Nephron progenitor cell (in vitro differentiated cells): ENCODE results near the gene LGALS4.
A peak's percentile ranks its signal among the peaks of the same experiment; 100 is the strongest.

Source experiments
- DNase-seq: peaks from one replicate; pipeline ENCODE4 v3.0.0; 2021
- H3K27ac Mint-ChIP-seq: 2 replicates; pipeline ENCODE4 v1.8.0; 2021; ENCODE audit warnings: mild to moderate bottlenecking, moderate library complexity, mixed read lengths
- H3K27me3 Mint-ChIP-seq: 2 replicates; pipeline ENCODE4 v1.8.0; 2021; ENCODE audit warnings: mild to moderate bottlenecking, low read depth, mixed read lengths; ENCODE audit not compliant: poor library complexity
- H3K36me3 Mint-ChIP-seq: 2 replicates; pipeline ENCODE4 v1.8.0; 2021; ENCODE audit warnings: low read depth, mixed read lengths
- H3K4me1 Mint-ChIP-seq: 2 replicates; pipeline ENCODE4 v1.8.0; 2021; ENCODE audit warnings: mixed read lengths
- H3K4me3 Mint-ChIP-seq: 2 replicates; pipeline ENCODE4 v1.8.0; 2021; ENCODE audit warnings: mild to moderate bottlenecking, moderate library complexity, mixed read lengths
- H3K9me3 Mint-ChIP-seq: 2 replicates; pipeline ENCODE4 v1.8.0; 2021; ENCODE audit warnings: mild to moderate bottlenecking, moderate library complexity, mixed read lengths
- TF ChIP-seq, protein P1 (sequence below): fragments of 200-600 bp; sonication (generic); IDR thresholded peaks from 2 replicates; pipeline ENCODE4 v1.5.0; 2021; ENCODE audit warnings: antibody characterized with exemption

LGALS4 gene

DNA sequence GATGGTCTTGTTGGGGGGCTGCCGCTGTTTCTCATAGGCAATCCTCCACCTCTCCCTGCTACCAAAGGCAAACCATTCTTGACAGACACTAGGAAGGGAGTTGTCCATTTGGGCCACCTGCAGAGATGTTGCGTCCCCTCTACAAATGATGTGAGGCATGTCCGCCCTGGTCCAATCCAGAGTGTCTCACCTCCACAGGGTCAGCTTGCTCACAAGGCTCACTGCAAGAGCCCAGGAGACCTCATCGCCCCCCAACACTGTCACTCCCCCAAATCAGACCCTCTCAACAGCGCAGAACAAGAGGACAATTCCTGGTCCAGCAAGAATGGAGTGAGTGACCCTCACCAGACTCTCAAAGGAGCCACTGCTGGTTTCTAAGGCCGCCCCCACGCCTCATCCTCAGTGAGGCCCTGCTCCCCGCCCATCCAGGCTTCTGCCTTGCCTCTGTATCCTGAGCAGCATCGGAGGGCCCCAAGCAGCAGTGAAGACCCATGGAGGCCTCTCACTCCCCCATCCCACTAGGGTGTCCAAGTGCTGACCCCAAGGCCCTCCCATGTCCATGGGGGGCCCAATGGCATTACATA lies 30.5 kb upstream of the LGALS4 start:
- H3K4me3 Mint-ChIP-seq: no peak overlapping the region
- peaks cover 7% of the 10 kb centered on the region for H3K27me3 Mint-ChIP-seq
- H3K9me3 Mint-ChIP-seq: no peaks in the 10 kb centered on the region
- H3K4me1 Mint-ChIP-seq: peaks cover 46% of the 10 kb centered on the region
- peaks cover 89% of the 10 kb centered on the region for H3K36me3 Mint-ChIP-seq
- H3K27ac Mint-ChIP-seq: peak overlapping the region; percentile 91
- DNase-seq: no peak
- TF ChIP-seq, protein P1, sequence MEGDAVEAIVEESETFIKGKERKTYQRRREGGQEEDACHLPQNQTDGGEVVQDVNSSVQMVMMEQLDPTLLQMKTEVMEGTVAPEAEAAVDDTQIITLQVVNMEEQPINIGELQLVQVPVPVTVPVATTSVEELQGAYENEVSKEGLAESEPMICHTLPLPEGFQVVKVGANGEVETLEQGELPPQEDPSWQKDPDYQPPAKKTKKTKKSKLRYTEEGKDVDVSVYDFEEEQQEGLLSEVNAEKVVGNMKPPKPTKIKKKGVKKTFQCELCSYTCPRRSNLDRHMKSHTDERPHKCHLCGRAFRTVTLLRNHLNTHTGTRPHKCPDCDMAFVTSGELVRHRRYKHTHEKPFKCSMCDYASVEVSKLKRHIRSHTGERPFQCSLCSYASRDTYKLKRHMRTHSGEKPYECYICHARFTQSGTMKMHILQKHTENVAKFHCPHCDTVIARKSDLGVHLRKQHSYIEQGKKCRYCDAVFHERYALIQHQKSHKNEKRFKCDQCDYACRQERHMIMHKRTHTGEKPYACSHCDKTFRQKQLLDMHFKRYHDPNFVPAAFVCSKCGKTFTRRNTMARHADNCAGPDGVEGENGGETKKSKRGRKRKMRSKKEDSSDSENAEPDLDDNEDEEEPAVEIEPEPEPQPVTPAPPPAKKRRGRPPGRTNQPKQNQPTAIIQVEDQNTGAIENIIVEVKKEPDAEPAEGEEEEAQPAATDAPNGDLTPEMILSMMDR: no peak

DNA sequence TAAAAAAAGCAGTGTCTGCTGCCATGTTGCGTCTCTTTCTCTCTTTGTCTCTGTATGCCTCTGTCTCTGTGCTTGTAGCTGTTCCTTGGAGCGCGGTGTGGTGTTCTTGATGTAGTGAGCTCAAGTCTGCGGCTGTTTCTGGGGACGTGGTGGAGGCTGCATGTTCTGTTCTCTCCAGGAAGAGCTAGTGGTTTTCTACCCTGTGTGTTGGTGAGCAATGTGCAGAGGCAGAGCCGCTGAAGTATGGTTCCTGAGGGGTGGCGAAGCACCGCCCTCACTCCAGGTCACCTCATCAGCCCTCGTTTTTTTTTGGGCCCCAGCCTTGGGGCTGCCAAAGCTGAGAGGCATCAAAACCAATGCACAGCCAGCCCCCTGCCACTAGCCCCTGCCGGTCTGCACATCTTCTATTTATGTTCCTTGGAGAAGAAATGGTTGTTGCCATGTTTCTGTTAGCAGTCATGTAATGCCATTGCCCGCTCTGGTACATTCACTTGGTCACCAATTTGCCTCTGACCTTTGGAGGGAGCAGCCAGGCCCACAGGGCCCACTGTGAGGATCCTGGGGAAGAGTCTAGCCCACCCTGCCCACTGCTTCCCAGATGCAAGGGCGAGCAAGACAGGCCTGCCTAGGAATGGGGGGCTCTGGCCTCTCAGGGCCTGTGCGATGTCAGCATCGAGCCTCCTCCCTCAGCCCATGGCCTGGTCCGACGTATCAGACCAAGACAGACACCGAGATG lies 29.9 kb upstream of the LGALS4 start:
- no peak overlapping the region for H3K4me3 Mint-ChIP-seq
- TF ChIP-seq, protein P1: no peak
- H3K4me1 Mint-ChIP-seq: peaks cover 39% of the 10 kb centered on the region
- H3K27ac Mint-ChIP-seq: peak overlapping the region; percentile 95
- H3K9me3 Mint-ChIP-seq: no peaks in the 10 kb centered on the region
- H3K27me3 Mint-ChIP-seq: peaks cover 7% of the 10 kb centered on the region
- peaks cover 82% of the 10 kb centered on the region for H3K36me3 Mint-ChIP-seq
- DNase-seq: no peak

DNA sequence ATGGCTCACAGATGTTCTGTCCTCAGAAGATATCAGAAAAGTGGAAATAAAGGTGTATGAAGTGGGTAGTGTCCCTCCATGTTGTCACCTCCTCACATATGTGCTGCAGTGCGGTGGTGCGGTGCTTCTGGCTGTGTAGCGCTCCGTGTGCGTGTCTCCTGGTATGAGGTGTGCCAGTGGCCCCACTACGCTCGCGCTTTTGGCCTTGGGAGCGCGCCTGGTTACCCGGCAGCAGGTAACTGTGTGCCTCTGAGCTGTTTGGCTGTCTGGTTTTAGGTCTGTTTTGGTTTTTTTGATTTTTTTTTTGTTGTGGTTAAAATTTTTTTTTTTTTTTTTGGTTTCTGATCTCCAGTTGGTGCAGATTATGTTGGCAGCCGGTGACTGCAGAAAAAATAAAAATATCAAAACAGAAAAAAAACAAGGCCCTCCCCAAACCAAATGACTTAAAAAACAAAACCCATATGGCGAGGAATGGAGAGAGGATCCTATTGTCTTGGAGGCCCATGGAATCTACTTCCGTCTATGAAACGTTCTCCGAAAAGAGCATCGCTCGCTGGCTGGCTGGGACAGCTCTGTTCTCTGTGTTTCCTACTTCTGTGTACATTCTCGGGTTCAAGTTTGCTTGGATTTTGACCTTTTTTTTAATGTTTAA lies 29.2 kb upstream of the LGALS4 start:
- H3K4me3 Mint-ChIP-seq: no peak overlapping the region
- peak overlapping the region; percentile 95 for H3K27ac Mint-ChIP-seq
- H3K9me3 Mint-ChIP-seq: no peaks in the 10 kb centered on the region
- no peak for DNase-seq
- H3K27me3 Mint-ChIP-seq: peaks cover 7% of the 10 kb centered on the region
- TF ChIP-seq, protein P1: no peak
- H3K4me1 Mint-ChIP-seq: peaks cover 33% of the 10 kb centered on the region
- peaks cover 83% of the 10 kb centered on the region for H3K36me3 Mint-ChIP-seq

DNA sequence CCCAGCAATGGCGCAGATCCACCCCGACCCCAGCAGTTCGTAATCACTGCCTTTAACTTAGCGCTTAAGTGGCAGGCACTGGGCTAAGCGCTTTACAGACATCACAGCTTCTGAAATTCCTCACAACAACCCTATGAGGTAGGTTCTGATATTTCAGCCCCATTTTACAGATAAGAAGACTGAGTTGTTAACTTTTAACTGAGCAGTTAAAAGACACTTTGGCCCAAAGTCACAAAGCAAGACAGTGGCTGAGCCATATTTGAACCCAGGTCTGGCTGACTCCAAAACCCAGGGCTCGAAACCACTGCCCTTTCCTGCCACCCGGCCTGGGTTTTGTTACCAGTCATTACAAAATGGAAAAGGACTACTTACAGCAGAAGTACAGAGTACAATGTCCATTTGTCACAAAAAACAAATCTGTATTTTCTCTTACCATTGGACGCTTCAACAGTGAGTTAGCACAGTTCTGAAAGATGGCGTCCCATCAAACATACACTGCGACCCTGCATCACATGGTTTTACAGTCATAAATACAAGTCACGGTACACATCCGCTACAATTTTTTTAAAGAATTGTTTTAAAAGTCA lies 28.5 kb upstream of the LGALS4 start:
- H3K27me3 Mint-ChIP-seq: peaks cover 7% of the 10 kb centered on the region
- H3K27ac Mint-ChIP-seq: no peak overlapping the region
- no peaks in the 10 kb centered on the region for H3K9me3 Mint-ChIP-seq
- no peak overlapping the region for H3K4me3 Mint-ChIP-seq
- peaks cover 29% of the 10 kb centered on the region for H3K4me1 Mint-ChIP-seq
- peaks cover 85% of the 10 kb centered on the region for H3K36me3 Mint-ChIP-seq
- DNase-seq: no peak
- TF ChIP-seq, protein P1: no peak

DNA sequence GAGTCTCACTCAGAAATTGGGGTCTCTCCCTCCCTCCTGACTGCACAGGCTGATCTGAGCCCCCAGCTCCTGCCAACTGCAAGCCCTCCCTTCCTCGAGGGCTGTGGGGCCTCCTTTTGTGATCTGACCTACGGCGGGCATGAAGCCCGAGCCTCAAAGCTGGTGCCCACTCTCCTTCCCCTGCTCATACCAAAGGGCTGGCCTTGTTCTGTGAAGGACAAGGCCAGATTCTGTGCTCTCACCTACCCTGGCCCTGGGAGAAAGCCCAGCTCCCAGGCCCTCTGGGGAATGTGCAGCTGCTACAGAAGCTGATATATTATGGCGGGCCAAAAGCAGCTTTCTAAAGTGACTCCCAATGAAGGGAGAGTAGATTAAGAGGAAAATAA lies 27.8 kb upstream of the LGALS4 start:
- H3K36me3 Mint-ChIP-seq: peaks cover 82% of the 10 kb centered on the region
- peak overlapping the region; percentile 39 for H3K27ac Mint-ChIP-seq
- no peak overlapping the region for H3K4me3 Mint-ChIP-seq
- TF ChIP-seq, protein P1: no peak
- H3K4me1 Mint-ChIP-seq: peaks cover 22% of the 10 kb centered on the region
- H3K9me3 Mint-ChIP-seq: no peaks in the 10 kb centered on the region
- H3K27me3 Mint-ChIP-seq: peaks cover 7% of the 10 kb centered on the region
- DNase-seq: no peak
